ENCODE data around the gene ZBTB5.

- TF ChIP-seq POLR2A (IDR thresholded peaks at IDR 0.05) = no peak
- TF ChIP-seq CTCF (IDR thresholded peaks at IDR 0.05) = no peak
Observed at GRCh38 chr9:37433867-37434371, 31.3 kb downstream of the ZBTB5 start.

Measured in lower leg skin (tissue), 3 donors.